Measurements from ENCODE around the gene PCCA.

Gene PCCA

DNA sequence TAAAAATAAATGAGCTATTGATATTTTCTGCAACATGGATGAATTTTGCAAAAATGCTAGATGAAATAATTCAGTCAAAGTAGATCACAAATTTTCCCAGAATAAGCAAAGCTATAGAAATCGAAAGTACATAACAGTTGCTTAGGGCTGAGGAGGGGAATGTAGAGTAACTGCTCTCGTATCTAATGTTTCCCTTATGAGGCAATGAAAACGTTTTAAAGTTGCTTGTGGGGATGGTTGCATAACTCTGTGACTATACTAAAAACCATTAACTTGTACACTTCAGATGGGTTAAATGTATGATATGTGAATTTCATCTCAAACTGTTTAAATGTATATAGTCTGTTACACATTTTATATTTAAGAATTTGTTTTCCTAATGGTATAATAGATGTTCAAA lies 268.0 kb downstream of the PCCA start:
- peak; percentile 4 for DNase-seq (ENCODE audit: low read depth)
- TF ChIP-seq, protein P1, sequence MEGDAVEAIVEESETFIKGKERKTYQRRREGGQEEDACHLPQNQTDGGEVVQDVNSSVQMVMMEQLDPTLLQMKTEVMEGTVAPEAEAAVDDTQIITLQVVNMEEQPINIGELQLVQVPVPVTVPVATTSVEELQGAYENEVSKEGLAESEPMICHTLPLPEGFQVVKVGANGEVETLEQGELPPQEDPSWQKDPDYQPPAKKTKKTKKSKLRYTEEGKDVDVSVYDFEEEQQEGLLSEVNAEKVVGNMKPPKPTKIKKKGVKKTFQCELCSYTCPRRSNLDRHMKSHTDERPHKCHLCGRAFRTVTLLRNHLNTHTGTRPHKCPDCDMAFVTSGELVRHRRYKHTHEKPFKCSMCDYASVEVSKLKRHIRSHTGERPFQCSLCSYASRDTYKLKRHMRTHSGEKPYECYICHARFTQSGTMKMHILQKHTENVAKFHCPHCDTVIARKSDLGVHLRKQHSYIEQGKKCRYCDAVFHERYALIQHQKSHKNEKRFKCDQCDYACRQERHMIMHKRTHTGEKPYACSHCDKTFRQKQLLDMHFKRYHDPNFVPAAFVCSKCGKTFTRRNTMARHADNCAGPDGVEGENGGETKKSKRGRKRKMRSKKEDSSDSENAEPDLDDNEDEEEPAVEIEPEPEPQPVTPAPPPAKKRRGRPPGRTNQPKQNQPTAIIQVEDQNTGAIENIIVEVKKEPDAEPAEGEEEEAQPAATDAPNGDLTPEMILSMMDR (IDR thresholded peaks at IDR 0.05; ENCODE audit: low read length, missing control alignments), result no peak

DNA sequence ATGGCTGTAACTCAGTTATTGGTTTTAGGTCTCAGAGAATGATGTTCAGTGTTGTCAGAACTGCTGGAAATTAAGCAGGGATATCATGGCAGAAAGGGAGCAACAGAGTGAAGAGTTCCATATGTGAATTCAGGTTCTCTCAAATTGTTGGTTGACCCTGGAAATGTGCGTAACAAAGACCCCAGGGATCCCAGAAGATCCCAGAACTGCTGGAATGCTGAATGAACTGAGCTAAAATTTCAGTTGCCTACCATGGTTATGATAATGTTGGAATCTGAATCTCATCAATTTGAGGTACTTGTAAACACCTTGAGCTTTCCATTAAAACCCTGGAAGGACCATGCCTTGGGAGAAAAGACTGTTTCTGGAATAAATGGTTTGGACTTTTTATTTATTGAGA lies 268.9 kb downstream of the PCCA start:
- TF ChIP-seq, protein P1 (IDR thresholded peaks at IDR 0.05; ENCODE audit: low read length, missing control alignments), result no peak
- no peak for DNase-seq (ENCODE audit: low read depth)
- H3K4me3 ChIP-seq (replicated peaks; ENCODE audit: low read depth, low read length), result no peak overlapping the region

More for the DNA sequence above, 268.0 kb downstream of the PCCA start:
- H3K4me3 ChIP-seq (replicated peaks; ENCODE audit: low read depth, low read length), result no peak overlapping the region

DNA sequence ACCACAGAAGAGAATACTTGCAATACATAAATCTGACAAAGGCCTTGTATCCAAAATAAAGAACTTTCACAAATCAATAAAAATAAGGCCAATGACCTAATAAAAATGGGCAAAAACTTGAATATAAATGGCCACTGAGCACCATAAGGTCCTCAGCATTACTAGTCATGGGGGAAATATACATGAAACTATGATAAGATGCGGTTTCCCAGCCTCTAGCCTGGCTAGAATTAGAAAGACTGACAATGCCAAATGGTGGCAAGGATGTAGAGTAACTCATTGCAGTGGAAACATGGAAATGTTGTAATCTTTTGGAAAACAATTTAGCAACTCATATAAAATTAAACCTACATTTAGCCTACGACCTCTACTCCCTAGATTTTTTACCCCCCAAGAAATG lies 272.6 kb downstream of the PCCA start:
- no peak overlapping the region for H3K4me3 ChIP-seq (replicated peaks; ENCODE audit: low read depth, low read length)
- TF ChIP-seq, protein P1 (IDR thresholded peaks at IDR 0.05; ENCODE audit: low read length, missing control alignments), result no peak
- no peak for DNase-seq (ENCODE audit: low read depth)

DNA sequence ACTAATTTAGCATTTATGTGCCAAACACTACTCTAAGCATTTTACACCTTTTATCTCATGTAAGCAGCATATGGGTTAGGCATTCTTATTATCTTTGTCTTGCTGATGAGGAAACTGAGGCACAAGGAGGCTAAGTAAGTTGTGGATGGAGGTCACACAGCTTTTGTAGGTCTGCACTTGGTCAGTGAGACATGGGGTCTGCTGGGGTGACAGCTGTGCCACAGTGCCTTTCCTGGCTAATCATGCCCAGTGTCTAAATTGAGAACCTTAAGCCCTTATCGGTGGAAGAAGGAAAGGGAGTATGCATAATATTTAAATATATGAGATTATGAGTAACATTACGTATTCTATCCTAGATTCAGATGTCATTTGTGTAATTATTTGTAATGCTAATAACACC lies 273.5 kb downstream of the PCCA start:
- TF ChIP-seq, protein P1 (IDR thresholded peaks at IDR 0.05; ENCODE audit: low read length, missing control alignments), result no peak
- DNase-seq (ENCODE audit: low read depth), result no peak

DNA sequence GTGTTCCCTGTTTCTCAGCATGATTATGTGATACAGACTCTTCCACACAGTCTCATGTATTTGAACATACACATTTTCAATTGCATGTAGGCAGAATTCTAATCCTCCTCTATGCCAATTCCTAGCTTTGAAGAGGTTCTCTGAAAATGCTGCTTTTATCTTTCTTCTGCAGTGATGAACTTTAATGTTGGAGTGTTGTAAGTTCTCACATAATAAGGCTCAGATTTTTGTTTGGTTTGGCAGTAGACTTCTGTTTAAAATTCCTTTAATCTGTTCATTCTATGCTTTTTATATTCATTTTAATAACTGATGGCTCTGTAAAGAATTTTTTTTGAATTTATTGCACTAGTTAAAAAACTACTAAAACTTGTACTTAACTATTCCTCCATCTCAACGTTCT lies 273.9 kb downstream of the PCCA start:
- TF ChIP-seq, protein P1 (IDR thresholded peaks at IDR 0.05; ENCODE audit: low read length, missing control alignments), result no peak
- no peak overlapping the region for H3K4me3 ChIP-seq (replicated peaks; ENCODE audit: low read depth, low read length)
- DNase-seq (ENCODE audit: low read depth), result no peak

More for the DNA sequence above, 273.5 kb downstream of the PCCA start:
- no peak overlapping the region for H3K4me3 ChIP-seq (replicated peaks; ENCODE audit: low read depth, low read length)

DNA sequence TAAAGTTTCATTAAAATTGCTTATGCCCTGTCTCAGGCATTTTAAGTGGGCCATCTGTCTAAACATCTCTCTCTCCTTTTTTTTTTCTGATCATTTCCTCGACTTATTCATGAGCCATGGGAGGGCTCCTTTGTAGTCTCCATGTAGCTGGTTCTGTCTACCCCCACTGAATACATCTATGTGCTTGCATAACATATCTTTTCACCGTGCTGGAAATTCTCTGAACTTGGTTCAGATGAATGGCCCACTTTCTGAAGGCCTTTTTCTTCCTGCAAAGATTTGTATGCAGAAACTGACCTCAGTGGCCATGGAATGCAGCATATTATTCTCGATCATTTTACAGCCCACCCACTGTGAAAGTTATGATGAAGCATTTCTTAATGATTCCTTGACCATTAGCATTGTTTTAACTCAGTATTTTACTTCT lies 274.4 kb downstream of the PCCA start:
- peak; percentile 46 for DNase-seq (ENCODE audit: low read depth)
- TF ChIP-seq, protein P1 (IDR thresholded peaks at IDR 0.05; ENCODE audit: low read length, missing control alignments), result no peak
- H3K4me3 ChIP-seq (replicated peaks; ENCODE audit: low read depth, low read length), result no peak overlapping the region

DNA sequence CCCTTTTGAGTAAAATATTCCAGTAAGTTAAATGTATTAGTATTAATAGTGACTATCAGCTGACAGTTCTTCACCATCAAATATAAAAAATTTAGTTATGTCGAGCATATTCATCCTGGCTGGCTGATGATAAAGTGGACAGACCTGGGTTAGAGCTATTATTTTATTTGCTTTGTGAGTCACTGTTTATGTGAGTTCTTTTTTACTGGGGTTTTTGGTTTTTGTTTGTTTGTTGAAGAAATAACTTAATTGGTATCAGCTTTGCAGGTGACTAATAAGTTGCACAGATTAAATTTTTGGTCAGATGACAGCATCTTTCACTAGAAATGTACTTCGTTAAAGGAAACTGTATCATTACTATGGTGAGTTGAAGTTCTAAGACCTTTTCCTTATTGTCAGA lies 275.0 kb downstream of the PCCA start:
- TF ChIP-seq, protein P1 (IDR thresholded peaks at IDR 0.05; ENCODE audit: low read length, missing control alignments), result no peak
- peak; percentile 3 for DNase-seq (ENCODE audit: low read depth)
- H3K4me3 ChIP-seq (replicated peaks; ENCODE audit: low read depth, low read length), result no peak overlapping the region

Measured in fibroblast of pulmonary artery (primary cell).